Left ventricle myocardium inferior (tissue), 1 donor: Measurements from ENCODE around the gene NRXN2. TPM values are rescaled to one million over a fixed set of nuclear protein-coding genes. Genes with fewer than 3 reads are reported as not detected.

Source experiments
- DNase-seq: peaks from one replicate; pipeline ENCODE4 v3.0.0-alpha.2; 2020
- H3K27ac ChIP-seq: fragments of 200-600 bp; replicated peaks from 2 replicates; pipeline ENCODE4 v1.8.0; 2021
- H3K27me3 ChIP-seq: fragments of 200-600 bp; 2 replicates; pipeline ENCODE4 v1.8.0; 2021; ENCODE audit warnings: low read depth
- H3K36me3 ChIP-seq: fragments of 200-600 bp; 2 replicates; pipeline ENCODE4 v1.8.0; 2021
- H3K4me1 ChIP-seq: fragments of 200-600 bp; 2 replicates; pipeline ENCODE4 v1.8.0; 2021
- H3K4me3 ChIP-seq: fragments of 200-600 bp; 2 replicates; pipeline ENCODE4 v1.8.0; 2021; ENCODE audit warnings: mild to moderate bottlenecking, moderate library complexity
- H3K9me3 ChIP-seq: fragments of 200-600 bp; replicated peaks from 2 replicates; pipeline ENCODE4 v1.8.0; 2021
- CTCF ChIP-seq: fragments of 200-600 bp; IDR thresholded peaks from 2 replicates; pipeline ENCODE4 v1.8.0; 2021; ENCODE audit warnings: antibody characterized with exemption, mild to moderate bottlenecking, borderline replicate concordance
- intact Hi-C: fragments of 100-400 bp; cut with micrococcal nuclease; formaldehyde crosslinking; loops from one replicate; pipeline ENCODE4 v1.11.0; 2022
- total RNA-seq: library from RNA; stranded (reverse); fragmentation: NEBNext Ultra II Directional; extraction: Animal tissue kit (Norgen Biotek cat#: 25700); gene quantifications from one replicate; pipeline ENCODE4 v1.2.1, GENCODE V29; 2021
- donor health status: DM: no; HTN: yes; CAD: no; lungs with severe emphysema.

NRXN2 gene
- total RNA-seq, 1 donor from 2014 or later: 0.71 TPM

GRCh38 chr11:64653388-64653973 is 69.5 kb downstream of the NRXN2 start:
- intact Hi-C loops: loop anchor here (5.0 kb wide), 1 partner anchor 101 kb away; no protein-coding TSS in a partner anchor
- Histone ChIP-seq H3K27me3 (peaks cover 35% of the 10 kb centered on the region), H3K36me3 (no peaks in the 10 kb centered on the region), H3K9me3 (no peaks in the 10 kb centered on the region), H3K4me1 (peaks cover 5% of the 10 kb centered on the region), H3K4me3 (no peak overlapping the region), H3K27ac (no peak overlapping the region)
- no peak for DNase-seq
- peak; percentile 4 for TF ChIP-seq CTCF

- intact Hi-C loops: loop anchor here (5.0 kb wide), 1 partner anchor 100 kb away; no protein-coding TSS in a partner anchor
Observed at GRCh38 chr11:64652586-64653387, 70.2 kb downstream of the NRXN2 start.

GRCh38 chr11:64650923-64651523 is 72.0 kb downstream of the NRXN2 start:
- TF ChIP-seq CTCF: peak; percentile 53
- H3K27ac ChIP-seq: no peak overlapping the region
- intact Hi-C loops: loop anchor here (5.0 kb wide), 1 partner anchor 99 kb away; no protein-coding TSS in a partner anchor
- H3K4me3 ChIP-seq: no peak overlapping the region
- peaks cover 56% of the 10 kb centered on the region for H3K27me3 ChIP-seq
- DNase-seq: no peak
- no peaks in the 10 kb centered on the region for H3K9me3 ChIP-seq
- peaks cover 5% of the 10 kb centered on the region for H3K4me1 ChIP-seq
- no peaks in the 10 kb centered on the region for H3K36me3 ChIP-seq

More at GRCh38 chr11:64652586-64653387, 70.2 kb downstream of the NRXN2 start:
- Histone ChIP-seq H3K36me3 (no peaks in the 10 kb centered on the region), H3K27me3 (peaks cover 42% of the 10 kb centered on the region), H3K4me3 (no peak overlapping the region), H3K9me3 (no peaks in the 10 kb centered on the region), H3K4me1 (peaks cover 5% of the 10 kb centered on the region), H3K27ac (no peak overlapping the region)
- DNase-seq: peak; percentile 74
- TF ChIP-seq CTCF: peak; percentile 92

- H3K27me3 ChIP-seq: peaks cover 63% of the 10 kb centered on the region
- intact Hi-C loops: no loop called here
- TF ChIP-seq CTCF: peak; percentile 46
Observed at GRCh38 chr11:64649291-64649697, 73.7 kb downstream of the NRXN2 start.

GRCh38 chr11:64648551-64648950 is 74.4 kb downstream of the NRXN2 start:
- H3K27me3 ChIP-seq: peaks cover 63% of the 10 kb centered on the region
- no peaks in the 10 kb centered on the region for H3K9me3 ChIP-seq
- DNase-seq: no peak
- no peak overlapping the region for H3K4me3 ChIP-seq
- no peak for TF ChIP-seq CTCF
- H3K36me3 ChIP-seq: no peaks in the 10 kb centered on the region
- peaks cover 5% of the 10 kb centered on the region for H3K4me1 ChIP-seq
- intact Hi-C loops: no loop called here
- no peak overlapping the region for H3K27ac ChIP-seq

More at GRCh38 chr11:64649291-64649697, 73.7 kb downstream of the NRXN2 start:
- no peak overlapping the region for H3K27ac ChIP-seq
- no peak for DNase-seq
- no peaks in the 10 kb centered on the region for H3K36me3 ChIP-seq
- no peak overlapping the region for H3K4me3 ChIP-seq
- H3K9me3 ChIP-seq: no peaks in the 10 kb centered on the region
- H3K4me1 ChIP-seq: peaks cover 5% of the 10 kb centered on the region
